ENCODE results near the gene SHTN1. TPM values are rescaled to one million over a fixed set of nuclear protein-coding genes. Genes with fewer than 3 reads are reported as not detected.

SHTN1 gene
- total and polyA plus RNA-seq, 10 of the 15 experiments (the other 5 are each of a cell fraction or from before 2014, with no cell fraction given), result 0.79 to 4.0 (median 2.0) TPM

- H3K9me3 ChIP-seq (replicated peaks; ENCODE audit: control insufficient read depth, insufficient read depth, low read length), result no peaks in the 10 kb centered on the region
- FAIRE-seq, result no peak
- intact Hi-C loops (cut with micrococcal nuclease; ENCODE audit: unreplicated experiment) (no loop called here), in situ Hi-C loops (cut with MboI) (no loop called here)
- no peaks in the 10 kb centered on the region for H3K36me3 ChIP-seq (ENCODE audit: control insufficient read depth in 2 of 2, insufficient read depth in 2 of 2, low read length in 1 of 2)
- CTCF ChIA-PET, result no interaction called here
- no peak for DNase-seq (ENCODE audit: low read depth, low spot score)
- TF ChIP-seq IKZF2 (IDR thresholded peaks at IDR 0.05) (no peak), GATAD2B (conservative IDR thresholded peaks at IDR 0.05; ENCODE audit: low read depth) (no peak), RBBP5 (conservative IDR thresholded peaks at IDR 0.05) (no peak), SKIL (IDR thresholded peaks at IDR 0.05; ENCODE audit: low read depth, poor library complexity, severe bottlenecking) (no peak), SMAD1 (IDR thresholded peaks at IDR 0.05; ENCODE audit: low read depth, partially characterized antibody) (no peak), TCF12 (IDR thresholded peaks at IDR 0.05; ENCODE audit: low read depth, low read length) (no peak), ELK1 (IDR thresholded peaks at IDR 0.05; ENCODE audit: low read depth, low read length) (no peak), E2F4 (IDR thresholded peaks at IDR 0.05; ENCODE audit: low read depth, low read length) (no peak), SUPT20H (IDR thresholded peaks at IDR 0.05; ENCODE audit: borderline replicate concordance, control insufficient read depth, low read depth, low read length) (no peak), POLR2AphosphoS5 (IDR thresholded peaks at IDR 0.05; ENCODE audit: low read length) (no peak), CHD1 (IDR thresholded peaks at IDR 0.05; ENCODE audit: low read depth, low read length) (no peak), RB1 (IDR thresholded peaks at IDR 0.05; ENCODE audit: borderline replicate concordance) (no peak), ZZZ3 (IDR thresholded peaks at IDR 0.05; ENCODE audit: control insufficient read depth, insufficient read length, low read depth) (no peak), YBX1 (IDR thresholded peaks at IDR 0.05) (no peak), NFYA (IDR thresholded peaks at IDR 0.05; ENCODE audit: borderline replicate concordance, low read depth, low read length) (no peak)
- H3K9ac ChIP-seq (ENCODE audit: control insufficient read depth, insufficient read depth, low read length), result no peak overlapping the region
- POLR2A ChIA-PET, result interaction anchor here (0.6 kb wide), 1 partner anchor 9 kb away, joined by 4 read pairs; no protein-coding TSS in a partner anchor
- RAD21 ChIA-PET (ENCODE audit: unreplicated experiment), result no interaction called here
- no peaks in the 10 kb centered on the region for H3K4me1 ChIP-seq (ENCODE audit: control insufficient read depth, insufficient read depth, low read length)
- BruUV-seq (replicated peaks), result no TSS peak
- WGBS (ENCODE audit: insufficient coverage, insufficient replicate concordance, low lambda C conversion rate, missing lambda C conversion rate), result 30% methylated on average over 7 of the region's 7 CpGs
- no peaks in the 10 kb centered on the region for H3K27me3 ChIP-seq (replicated peaks in 1 of 2; ENCODE audit: control insufficient read depth in 2 of 2, insufficient read depth in 2 of 2, low read length in 1 of 2)
- H3K27ac ChIP-seq (ENCODE audit: control insufficient read depth, insufficient read depth), result no peak overlapping the region
- no peak overlapping the region for H3K4me2 ChIP-seq (ENCODE audit: control insufficient read depth, insufficient read depth)
- H3K4me3 ChIP-seq, result no peak overlapping the region
- no peak for ATAC-seq
- H3K79me2 ChIP-seq (ENCODE audit: control insufficient read depth, insufficient read depth, low read length), result no peaks in the 10 kb centered on the region
- SMC1A ChIA-PET (ENCODE audit: uncharacterized antibody, unreplicated experiment), result no interaction called here
- no peaks in the 10 kb centered on the region for H4K20me1 ChIP-seq (ENCODE audit: control insufficient read depth, insufficient read depth)
- H2AFZ ChIP-seq (ENCODE audit: control insufficient read depth, low read depth, low read length), result no peak overlapping the region
These were observed 125.2 kb downstream of the SHTN1 start for GRCh38 chr10:116879817-116880216.

Data from GM12878 (cell line).